SK-N-SH (cell line): ENCODE measurements around the gene ISL2. TPM values are rescaled to one million over a fixed set of nuclear protein-coding genes. Genes with fewer than 3 reads are reported as not detected.
A peak's percentile ranks its signal among the peaks of the same experiment; 100 is the strongest.
"Not testable (repeated sequence)": the region's sequence is repeated elsewhere in the genome, so short reads cannot be mapped to it uniquely, and the experiment has no call there.

Experiments
- CTCF ChIA-PET: fragments of 300-600, 350-600 bp; formaldehyde crosslinking; extraction: SDS; loops from one replicate; lab custom pipeline; 2021; lab: Yijun Ruan, JAX
- POLR2A ChIA-PET: fragments of 350-600 bp; sonication (Branson Sonifier 250); formaldehyde crosslinking; extraction: SDS; loops from one replicate; lab custom pipeline; 2020; ENCODE audit warnings: antibody characterized with exemption, inconsistent platforms; lab: Yijun Ruan, JAX
- DNase-seq: peaks from one replicate; pipeline ENCODE4 v3.0.0; 2012
- H2AFZ ChIP-seq: fragments of 200-600 bp; sonication (generic); 2 replicates; pipeline ENCODE4 v1.8.1; 2016; ENCODE audit warnings: antibody characterized with exemption, mild to moderate bottlenecking, low read depth
- H3F3A ChIP-seq: fragments of 200-600 bp; sonication (generic); replicated peaks from 2 replicates; pipeline ENCODE3; 2016; ENCODE audit warnings: antibody characterized with exemption, mild to moderate bottlenecking; ENCODE audit not compliant: insufficient read depth
- H3K27ac ChIP-seq, 2 experiments: fragments of 200-500 bp in 1 of 2; fragments of 200-600 bp in 1 of 2; sonication (Bioruptor generic) in 1 of 2; sonication (generic), shearing (Covaris generic) in 1 of 2; 2 replicates each; pipeline versions ENCODE4 v1.5.1 to v1.6.1; 2014 to 2016; ENCODE audit warnings: low read depth in 2 of 2, inconsistent platforms in 1 of 2, low read length in 1 of 2, mild to moderate bottlenecking in 1 of 2, mixed read lengths in 1 of 2
- H3K27me3 ChIP-seq: fragments of 200-600 bp; sonication (generic), shearing (Covaris generic); 2 replicates; pipeline ENCODE4 v1.6.1; 2016; ENCODE audit warnings: mixed run types; ENCODE audit not compliant: insufficient read depth
- H3K36me3 ChIP-seq, 2 experiments: fragments of 200-500 bp in 1 of 2; fragments of 200-600 bp in 1 of 2; sonication (Bioruptor generic) in 1 of 2; sonication (generic) in 1 of 2; replicated peaks in 1 of 2; 2 replicates each; pipeline versions ENCODE3 to v1.5.1; 2014 to 2016; ENCODE audit warnings: low read length in 1 of 2, mild to moderate bottlenecking in 1 of 2; ENCODE audit not compliant: insufficient read depth in 2 of 2, control insufficient read depth in 1 of 2
- H3K4me1 ChIP-seq, 2 experiments: fragments of 200-500 bp in 1 of 2; fragments of 200-600 bp in 1 of 2; sonication (Bioruptor generic) in 1 of 2; sonication (generic), shearing (Covaris generic) in 1 of 2; 2 replicates each; pipeline versions ENCODE4 v1.5.1 to v1.6.1; 2014 to 2016; ENCODE audit warnings: low read depth in 1 of 2, low read length in 1 of 2, mixed run types in 1 of 2; ENCODE audit not compliant: insufficient read depth in 2 of 2, control insufficient read depth in 1 of 2
- H3K4me2 ChIP-seq: fragments of 200-600 bp; sonication (generic), shearing (Covaris generic); 2 replicates; pipeline ENCODE4 v1.6.1; 2017; ENCODE audit warnings: mixed run types
- H3K4me3 ChIP-seq, 2 experiments: fragments of 200-500 bp in 1 of 2; fragments of 200-600 bp in 1 of 2; sonication (Bioruptor generic) in 1 of 2; sonication (generic), shearing (Covaris generic) in 1 of 2; 2 replicates each; pipeline versions ENCODE4 v1.5.1 to v1.8.1; 2014 to 2016; ENCODE audit warnings: low read depth in 2 of 2, inconsistent platforms in 1 of 2, low read length in 1 of 2, mild to moderate bottlenecking in 1 of 2, mixed read lengths in 1 of 2, moderate library complexity in 1 of 2
- H3K79me2 ChIP-seq: fragments of 200-600 bp; sonication (generic); 2 replicates; pipeline ENCODE4 v1.8.1; 2017; ENCODE audit warnings: mild to moderate bottlenecking; ENCODE audit not compliant: insufficient read depth
- H3K9ac ChIP-seq: fragments of 200-600 bp; sonication (generic); 2 replicates; pipeline ENCODE4 v1.6.1; 2017; ENCODE audit warnings: mixed run types
- H3K9me2 ChIP-seq: fragments of 200-600 bp; sonication (generic); 2 replicates; pipeline ENCODE4 v1.6.1; 2017; ENCODE audit warnings: mixed run types
- H3K9me3 ChIP-seq: fragments of 200-600 bp; sonication (generic); 2 replicates; pipeline ENCODE4 v1.6.1; 2017; ENCODE audit warnings: mixed run types, mild to moderate bottlenecking, moderate library complexity
- H4K20me1 ChIP-seq: fragments of 200-600 bp; sonication (generic); 2 replicates; pipeline ENCODE4 v1.6.1; 2017; ENCODE audit warnings: mild to moderate bottlenecking, mixed run types; ENCODE audit not compliant: insufficient read depth
- CHD2 ChIP-seq: fragments of 150-350 bp; IDR thresholded peaks from 2 replicates; pipeline ENCODE4 v1.6.1; 2018; ENCODE audit warnings: low read length; ENCODE audit not compliant: partially characterized antibody
- ELF1 ChIP-seq: IDR thresholded peaks from 2 replicates; pipeline ENCODE4 v1.4.0; 2012
- EZH2phosphoT487 ChIP-seq: fragments of 200-600 bp; sonication (generic); IDR thresholded peaks from 2 replicates; pipeline ENCODE4 v1.6.1; 2017; ENCODE audit warnings: low read depth, mixed run types, mild to moderate bottlenecking, antibody characterized with exemption, moderate library complexity, borderline replicate concordance
- FOSL2 ChIP-seq: IDR thresholded peaks from 2 replicates; pipeline ENCODE4 v1.4.0; 2012; ENCODE audit warnings: low read depth, mild to moderate bottlenecking, moderate library complexity, borderline replicate concordance
- FOXJ3 ChIP-seq: sonication (generic); formaldehyde crosslinking; IDR thresholded peaks from 2 replicates; pipeline ENCODE4 v1.5.1; 2020; ENCODE audit warnings: mild to moderate bottlenecking, missing genetic modification reagents
- MEF2A ChIP-seq: IDR thresholded peaks from 2 replicates; pipeline ENCODE4 v1.4.0; 2012; ENCODE audit warnings: low read depth, borderline replicate concordance
- NRF1 ChIP-seq: IDR thresholded peaks from 2 replicates; pipeline ENCODE4 v1.6.1; 2012; ENCODE audit warnings: low read depth, mild to moderate bottlenecking, low read length
- PBX3 ChIP-seq: IDR thresholded peaks from 2 replicates; pipeline ENCODE4; 2012
- POLR2AphosphoS5 ChIP-seq: IDR thresholded peaks from 2 replicates; pipeline ENCODE4 v1.6.1; 2012; ENCODE audit warnings: low read depth, low read length
- RFX5 ChIP-seq: IDR thresholded peaks from 2 replicates; pipeline ENCODE4 v1.6.1; 2012; ENCODE audit warnings: mild to moderate bottlenecking, improper control_type of control experiment, low read length
- RXRA ChIP-seq: IDR thresholded peaks from 2 replicates; pipeline ENCODE4 v1.4.0; 2012; ENCODE audit warnings: low read depth, mild to moderate bottlenecking, borderline replicate concordance
- SIN3A ChIP-seq: IDR thresholded peaks from 2 replicates; pipeline ENCODE4 v1.6.1; 2012; ENCODE audit warnings: low read depth, mild to moderate bottlenecking, low read length, moderate library complexity, borderline replicate concordance
- TCF12 ChIP-seq: IDR thresholded peaks from 2 replicates; pipeline ENCODE4 v1.4.0; 2012
- USF2 ChIP-seq: fragments of 150-350 bp; IDR thresholded peaks from 2 replicates; pipeline ENCODE4 v1.6.1; 2017; ENCODE audit warnings: antibody characterized with exemption, low read length, low read depth, borderline replicate concordance
- YY1 ChIP-seq: IDR thresholded peaks from 2 replicates; pipeline ENCODE4 v1.4.0; 2012; ENCODE audit warnings: low read depth, mild to moderate bottlenecking
- ZBTB33 ChIP-seq: IDR thresholded peaks from 2 replicates; pipeline ENCODE4 v1.4.0; 2012; ENCODE audit warnings: low read depth, borderline replicate concordance
- WGBS: methylation state at CpG from one replicate; pipeline ENCODE4 v1.1.6; 2017; ENCODE audit warnings: low lambda C conversion rate; 5-methylcytosine and 5-hydroxymethylcytosine counted together
- polyA plus RNA-seq, 3 experiments: library from polyadenylated mRNA; depleted of rRNA; stranded (reverse); fragments of >200 nt; gene quantifications; 2 replicates each; pipeline ENCODE4 v1.2.3, GENCODE V29; 2012
- TF ChIP-seq, protein P1 (sequence below): fragments of 200-600 bp; sonication (generic); IDR thresholded peaks from 2 replicates; pipeline ENCODE4 v1.6.1; 2017; ENCODE audit warnings: antibody characterized with exemption, mild to moderate bottlenecking, moderate library complexity

ISL2 gene
- polyA plus RNA-seq, 1 of the 3 experiments (the other 2 are of a cell fraction): 6.0 TPM

GRCh38 chr15:76311100-76311953 lies 25.2 kb upstream of the ISL2 start, which contains the start of gene ETFA (continued):
- TF ChIP-seq RFX5 (peak; percentile 63), ELF1 (0 out of 2 replicates have a peak, but pooled peaks have one; percentile 35), MEF2A (no peak), RXRA (no peak), EZH2phosphoT487 (no peak), YY1 (peak; percentile 76; the same call in 1 of the 2 replicates), SIN3A (peak; percentile 95; the same call in 1 of the 2 replicates), TCF12 (no peak), NRF1 (peak; percentile 70), POLR2AphosphoS5 (peak; percentile 85), FOSL2 (no peak), PBX3 (no peak; the same call in 1 of the 2 replicates), FOXJ3 (no peak)

DNA sequence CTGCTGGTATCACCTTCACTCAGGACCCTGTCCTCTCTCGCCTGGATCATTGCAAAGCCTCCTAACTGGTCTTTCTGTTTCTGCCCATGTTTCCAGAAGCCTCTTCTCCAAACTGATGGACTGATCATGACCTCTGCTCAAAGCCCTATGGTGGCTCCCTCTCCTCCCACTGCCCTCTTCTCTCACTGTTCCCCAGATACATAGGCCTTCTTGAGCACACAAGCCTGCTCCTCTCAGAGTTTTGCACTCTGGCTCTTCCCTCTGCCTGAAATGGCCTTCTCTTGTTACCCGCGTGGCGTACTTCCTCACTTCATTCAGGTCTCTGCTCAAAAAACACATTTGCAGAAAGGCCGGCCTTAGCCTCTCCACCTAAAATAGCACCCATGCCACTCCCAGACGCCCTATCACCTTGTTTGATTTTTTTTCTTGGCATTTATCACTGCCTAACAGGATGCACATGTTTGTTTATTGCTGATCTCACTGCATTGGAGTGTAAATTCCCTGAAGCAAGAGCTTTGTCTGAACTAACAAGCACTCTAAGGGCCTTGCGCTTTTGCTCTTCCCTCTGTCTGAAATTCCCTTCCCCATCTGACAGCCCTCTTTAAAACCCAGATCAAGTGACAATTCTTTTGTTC lies 23.9 kb upstream of the ISL2 start:
- Histone ChIP-seq H3K27ac (no peak overlapping the region), H3K9ac (no peak overlapping the region), H3K4me1 (peaks cover 0 to 13% of the 10 kb centered on the region in 2 experiments; a peak in 2 of 4 replicates), H2AFZ (no peak overlapping the region), H3K79me2 (peaks cover 35% of the 10 kb centered on the region), H4K20me1 (peaks cover 14% of the 10 kb centered on the region; the same call in 1 of the 2 replicates), H3F3A (peaks cover 6% of the 10 kb centered on the region), H3K36me3 (no peaks in the 10 kb centered on the region), H3K4me3 (no peak overlapping the region), H3K9me3 (no peaks in the 10 kb centered on the region), H3K9me2 (no peaks in the 10 kb centered on the region), H3K4me2 (no peak overlapping the region), H3K27me3 (no peaks in the 10 kb centered on the region)
- CTCF ChIA-PET: interaction anchor here (0.8 to 1.4 kb wide), 3 partner anchors 17 to 89 kb away, joined by 3 to 4 read pairs (median 4); no protein-coding TSS in a partner anchor
- no peak for DNase-seq
- 75% methylated on average over 7 of the region's 7 CpGs for WGBS
- POLR2A ChIA-PET: interaction anchor here (1.5 kb wide), 1 partner anchor 23 kb away, joined by 5 read pairs; no protein-coding TSS in a partner anchor
- TF ChIP-seq MEF2A: no peak
- no peak for TF ChIP-seq RFX5
- no peak for TF ChIP-seq ELF1
- TF ChIP-seq, protein P1, sequence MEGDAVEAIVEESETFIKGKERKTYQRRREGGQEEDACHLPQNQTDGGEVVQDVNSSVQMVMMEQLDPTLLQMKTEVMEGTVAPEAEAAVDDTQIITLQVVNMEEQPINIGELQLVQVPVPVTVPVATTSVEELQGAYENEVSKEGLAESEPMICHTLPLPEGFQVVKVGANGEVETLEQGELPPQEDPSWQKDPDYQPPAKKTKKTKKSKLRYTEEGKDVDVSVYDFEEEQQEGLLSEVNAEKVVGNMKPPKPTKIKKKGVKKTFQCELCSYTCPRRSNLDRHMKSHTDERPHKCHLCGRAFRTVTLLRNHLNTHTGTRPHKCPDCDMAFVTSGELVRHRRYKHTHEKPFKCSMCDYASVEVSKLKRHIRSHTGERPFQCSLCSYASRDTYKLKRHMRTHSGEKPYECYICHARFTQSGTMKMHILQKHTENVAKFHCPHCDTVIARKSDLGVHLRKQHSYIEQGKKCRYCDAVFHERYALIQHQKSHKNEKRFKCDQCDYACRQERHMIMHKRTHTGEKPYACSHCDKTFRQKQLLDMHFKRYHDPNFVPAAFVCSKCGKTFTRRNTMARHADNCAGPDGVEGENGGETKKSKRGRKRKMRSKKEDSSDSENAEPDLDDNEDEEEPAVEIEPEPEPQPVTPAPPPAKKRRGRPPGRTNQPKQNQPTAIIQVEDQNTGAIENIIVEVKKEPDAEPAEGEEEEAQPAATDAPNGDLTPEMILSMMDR: no peak
- no peak for TF ChIP-seq CHD2
- no peak for TF ChIP-seq USF2
- no peak for TF ChIP-seq ZBTB33

DNA sequence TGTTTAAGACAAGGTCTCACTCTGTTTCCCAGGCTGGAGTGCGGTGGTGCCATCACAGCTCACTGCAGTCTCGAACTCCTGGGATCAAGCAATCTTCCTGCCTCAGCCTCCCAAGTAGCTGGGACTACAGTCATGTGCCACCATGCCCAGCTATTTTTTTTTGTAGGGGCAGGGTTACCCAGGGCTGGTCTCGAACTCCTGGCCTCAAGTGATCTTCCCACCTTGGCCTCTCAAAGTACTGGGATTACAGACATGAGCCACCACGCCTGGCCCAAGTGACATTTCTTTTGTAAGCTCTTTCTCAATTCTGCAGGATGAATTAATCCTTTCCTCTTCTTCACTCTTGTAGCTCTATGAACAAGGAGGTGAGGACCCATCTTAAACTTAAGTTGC lies 23.4 kb upstream of the ISL2 start:
- not testable (repeated sequence) for H3K4me3 ChIP-seq, H3K9me3 ChIP-seq, H3K4me2 ChIP-seq, DNase-seq, H3K27me3 ChIP-seq, H2AFZ ChIP-seq, H3K9me2 ChIP-seq, H3K9ac ChIP-seq, H3F3A ChIP-seq, H3K27ac ChIP-seq, H3K36me3 ChIP-seq
- Histone ChIP-seq H3K79me2 (peaks cover 30% of the 10 kb centered on the region), H4K20me1 (peaks cover 14% of the 10 kb centered on the region; the same call in 1 of the 2 replicates), H3K4me1 (peaks cover 0 to 13% of the 10 kb centered on the region in 2 experiments; a peak in 2 of 4 replicates)
- CTCF ChIA-PET: interaction anchor here (0.8 to 1.4 kb wide), 3 partner anchors 16 to 89 kb away, joined by 3 to 4 read pairs (median 4); no protein-coding TSS in a partner anchor
- POLR2A ChIA-PET: interaction anchor here (1.5 kb wide), 1 partner anchor 23 kb away, joined by 5 read pairs; no protein-coding TSS in a partner anchor
- 75% methylated on average over 4 of the region's 4 CpGs for WGBS
